HG03469 (cell line): ENCODE results near the gene CCL26.

ENCODE experiments used
- ATAC-seq: cut with Tn5 transposase; IDR thresholded peaks from one replicate; pipeline ENCODE4 v1.9.1; 2021; ENCODE audit warnings: mild to moderate bottlenecking, moderate library complexity, moderate number of reproducible peaks; ENCODE audit not compliant: unreplicated experiment

Gene CCL26, protein sequence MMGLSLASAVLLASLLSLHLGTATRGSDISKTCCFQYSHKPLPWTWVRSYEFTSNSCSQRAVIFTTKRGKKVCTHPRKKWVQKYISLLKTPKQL

DNA sequence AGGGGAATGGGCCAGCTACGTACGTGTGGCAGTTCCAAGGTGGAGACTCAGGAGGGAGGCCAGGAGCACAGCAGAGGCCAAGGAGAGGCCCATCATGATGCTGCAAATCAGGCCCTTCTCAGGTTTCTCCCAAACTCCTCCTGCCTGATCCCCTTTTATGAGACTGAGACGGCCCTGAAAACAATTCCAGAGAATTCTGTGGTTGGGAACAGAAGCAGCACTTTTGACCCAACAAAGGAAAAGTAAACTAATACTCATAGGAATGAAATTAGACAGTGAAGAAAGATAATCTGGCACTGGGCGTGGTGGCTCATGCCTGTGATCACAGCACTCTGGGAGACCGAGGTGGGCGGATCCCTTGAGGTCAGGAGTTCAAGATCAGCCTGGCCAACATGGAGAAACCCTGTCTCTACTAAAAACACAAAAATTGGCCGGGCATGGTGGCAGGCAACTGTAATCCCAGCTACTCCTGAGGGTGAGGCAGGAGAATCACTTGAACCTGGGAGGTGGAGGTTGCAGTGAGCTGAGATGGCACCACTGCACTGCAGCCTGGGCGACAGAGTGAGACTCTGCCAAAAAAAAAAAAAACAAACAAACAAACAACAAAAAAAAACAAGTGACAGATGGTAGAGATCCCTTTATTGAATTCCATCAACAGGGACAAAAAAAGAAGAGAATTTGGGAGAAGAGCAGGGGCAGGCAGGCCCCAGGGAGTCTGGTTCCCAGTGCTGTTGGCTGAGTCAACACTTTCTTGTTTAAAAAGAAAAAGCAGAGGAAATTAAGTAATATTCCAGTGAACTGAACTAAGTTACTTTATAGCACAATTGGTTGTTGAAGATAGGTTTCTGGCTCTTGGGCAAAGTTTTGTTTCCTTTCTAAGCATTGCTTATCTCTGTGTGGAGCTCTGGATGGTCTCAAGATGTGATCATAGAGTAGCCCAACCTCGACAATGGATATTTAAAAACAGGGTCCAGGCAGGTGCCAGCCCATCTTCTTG lies at the start of gene CCL26:
Gene CCL26, minus strand, starts transcription at position 131 of the 997 bp plus-strand sequence. Its CDS starts 35 bp downstream, at position 96.
- no peak for ATAC-seq

DNA sequence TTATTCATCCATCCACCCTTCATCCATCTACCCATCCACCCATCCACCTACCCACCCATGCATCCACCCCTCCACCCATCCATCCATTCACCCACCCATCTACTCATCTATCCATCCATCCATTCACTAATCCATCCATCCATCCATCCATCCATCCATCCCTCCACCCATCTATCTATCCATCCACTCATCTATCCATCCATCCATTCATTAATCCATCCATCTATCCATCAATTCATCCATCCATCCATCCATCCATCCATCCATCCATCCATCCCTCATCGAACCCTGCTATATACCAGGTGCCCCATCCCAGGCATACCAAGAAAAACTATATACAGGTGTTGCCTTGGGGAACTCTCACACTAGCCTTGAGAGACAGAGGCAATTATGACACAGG lies 48.7 kb upstream of the CCL26 start:
- ATAC-seq: no peak

DNA sequence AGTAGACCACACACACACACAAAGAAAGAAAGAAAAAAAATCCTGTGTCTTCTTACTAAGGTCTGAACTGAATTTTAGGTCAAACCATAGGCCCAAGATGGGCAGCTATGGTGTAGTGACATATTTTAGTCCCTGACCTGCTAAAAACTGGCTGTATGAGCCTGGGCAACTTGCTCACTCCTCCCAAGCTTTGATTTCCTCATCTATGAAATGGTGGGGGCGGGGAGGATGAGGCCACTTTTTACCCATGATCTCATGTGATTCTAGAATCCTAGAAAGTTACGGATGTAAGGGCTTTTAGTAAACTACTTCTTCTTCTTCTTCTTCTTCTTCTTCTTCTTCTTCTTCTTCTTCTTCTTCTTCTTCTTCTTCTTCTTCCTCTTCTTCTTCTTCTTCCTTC lies 47.7 kb upstream of the CCL26 start:
- ATAC-seq: no peak

DNA sequence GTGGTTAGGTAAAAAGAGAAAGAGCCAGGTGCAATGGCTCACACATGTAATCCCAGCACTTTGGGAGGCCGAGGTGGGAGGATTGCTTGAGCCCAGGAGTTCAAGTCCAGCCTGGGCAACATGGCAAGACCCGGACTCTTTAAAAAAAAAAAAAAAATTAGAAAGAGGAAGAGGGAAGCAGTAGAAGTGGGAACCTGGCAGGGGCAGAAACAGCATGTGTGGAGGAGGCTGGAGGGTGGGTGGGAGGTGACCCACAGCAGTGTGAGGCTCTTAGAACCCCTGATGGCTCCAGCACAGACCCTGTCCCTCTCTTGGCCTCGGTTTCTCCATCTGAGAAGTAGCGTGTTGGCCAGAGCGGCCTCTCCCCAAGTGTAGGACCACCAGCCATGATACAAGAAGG lies 46.5 kb upstream of the CCL26 start:
- ATAC-seq: no peak

DNA sequence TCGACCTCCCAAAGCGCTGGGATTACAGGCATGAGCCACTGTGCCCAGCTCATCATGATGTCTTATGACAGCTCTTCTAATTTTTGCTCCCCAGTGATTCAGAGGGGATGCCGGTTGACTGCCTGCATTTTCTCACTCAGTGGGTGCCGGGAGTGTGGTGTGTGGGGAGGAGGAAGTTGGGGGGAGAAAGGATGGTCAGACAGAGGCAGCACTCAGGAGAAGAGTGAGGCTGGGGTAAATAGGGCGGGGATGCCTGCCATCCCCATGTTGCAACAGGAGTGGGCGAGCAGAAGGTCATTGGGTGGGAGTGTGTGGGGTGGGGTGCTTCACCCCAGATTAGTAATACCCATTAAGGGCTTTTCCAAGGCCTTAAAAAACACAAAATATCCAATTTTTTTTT lies 45.1 kb upstream of the CCL26 start:
- no peak for ATAC-seq

DNA sequence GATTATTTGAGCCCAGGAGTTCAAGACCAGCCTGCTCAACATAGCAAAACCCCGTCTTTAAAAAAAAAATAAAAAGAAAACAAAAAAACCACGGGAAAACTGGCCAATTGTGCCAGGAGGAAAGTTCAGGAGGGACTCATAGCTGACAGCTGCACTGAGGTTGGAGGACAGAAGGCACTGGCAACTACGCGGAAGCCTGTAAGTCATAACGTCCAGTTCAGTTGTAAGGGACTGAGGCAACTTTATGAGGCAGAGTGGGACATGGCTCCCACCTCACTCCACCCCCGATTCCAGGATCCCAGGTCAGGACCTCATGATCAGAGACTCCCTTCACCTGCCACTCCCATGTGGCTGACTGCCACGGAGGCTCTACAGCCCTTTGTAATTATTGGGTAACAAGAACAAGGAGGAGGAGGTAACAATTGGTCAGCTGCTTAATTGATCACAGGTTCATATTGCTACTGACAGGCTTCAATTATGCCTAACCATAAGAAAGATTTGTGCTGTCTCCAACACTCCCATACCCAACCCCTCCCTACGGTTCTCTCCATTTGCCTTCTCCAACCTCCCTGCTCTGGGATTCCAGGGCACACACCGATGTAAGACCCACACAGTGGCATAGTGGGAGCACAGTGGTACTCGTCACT lies 43.5 kb upstream of the CCL26 start:
- no peak for ATAC-seq

DNA sequence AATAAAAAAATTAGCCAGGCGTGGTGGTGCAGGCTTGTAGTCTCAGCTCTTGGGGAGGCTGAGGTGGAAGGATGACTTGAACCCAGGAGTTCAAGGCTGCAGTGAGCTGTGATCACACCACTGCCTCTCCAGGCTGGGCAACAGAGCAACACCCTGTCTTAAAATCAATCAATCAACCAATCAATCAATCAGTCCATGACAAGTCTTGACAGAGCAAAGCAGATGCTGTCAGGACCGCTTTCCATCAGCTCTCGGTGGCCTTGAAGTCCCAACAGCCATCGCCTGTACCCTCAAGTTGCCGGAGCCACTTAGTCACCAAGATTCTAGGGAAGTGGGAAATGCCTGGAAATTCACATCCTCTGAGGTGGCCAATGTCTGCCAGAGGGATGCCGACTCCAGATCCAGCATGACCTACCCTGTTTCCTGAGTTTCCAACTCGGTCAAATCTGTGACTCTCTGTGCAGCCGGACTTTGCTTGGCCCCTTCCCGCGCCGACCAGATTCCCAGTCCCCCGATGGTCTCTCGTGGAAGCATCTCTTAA lies 42.5 kb upstream of the CCL26 start:
- ATAC-seq: no peak

DNA sequence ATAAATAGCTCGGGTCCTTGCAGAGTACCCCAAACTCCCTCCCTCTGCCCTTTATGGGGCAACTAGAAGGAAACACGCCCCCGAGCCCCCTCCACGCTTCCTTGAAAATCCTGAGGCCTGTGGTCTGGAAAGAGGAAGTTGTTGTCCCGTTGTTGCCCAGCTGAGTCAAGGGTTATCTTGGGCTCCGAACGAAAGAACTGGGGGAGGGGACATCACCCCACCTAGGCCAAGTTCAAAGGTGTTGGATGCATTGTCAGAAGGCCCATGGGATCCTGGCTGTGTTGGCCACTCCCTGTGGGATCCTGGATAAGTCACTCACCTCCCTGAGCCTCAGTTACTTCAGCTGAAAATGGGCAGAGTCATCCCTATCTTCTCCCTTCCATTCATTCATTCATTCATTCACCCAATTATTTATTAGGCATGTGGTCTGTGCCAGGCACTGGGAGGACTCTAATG lies 41.8 kb upstream of the CCL26 start, which contains the start of gene CCL24:
Gene CCL24, minus strand, starts transcription at position 26 of the 456 bp plus-strand sequence. CDS start 91 bp downstream, outside the sequence.
- ATAC-seq: no peak

DNA sequence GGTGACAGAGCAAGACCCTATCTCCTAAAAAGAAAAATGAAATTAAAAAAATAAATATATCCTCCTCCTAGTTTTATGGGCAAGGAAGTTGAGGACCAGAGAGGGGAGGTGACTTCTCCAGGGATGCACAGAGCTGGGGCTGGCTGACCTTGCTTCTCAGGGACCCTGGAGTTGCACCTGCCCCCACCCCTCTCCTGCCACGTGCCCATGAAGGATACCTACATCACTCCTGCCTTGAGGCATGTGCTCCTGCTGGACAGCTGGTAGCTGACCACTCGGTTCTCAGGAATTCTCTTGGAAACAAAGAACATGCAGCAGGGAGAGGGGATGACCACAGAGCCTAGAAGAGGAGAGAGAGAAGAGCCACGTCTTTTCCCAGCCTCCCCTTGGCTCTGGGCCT lies 41.1 kb upstream of the CCL26 start:
- ATAC-seq: no peak

DNA sequence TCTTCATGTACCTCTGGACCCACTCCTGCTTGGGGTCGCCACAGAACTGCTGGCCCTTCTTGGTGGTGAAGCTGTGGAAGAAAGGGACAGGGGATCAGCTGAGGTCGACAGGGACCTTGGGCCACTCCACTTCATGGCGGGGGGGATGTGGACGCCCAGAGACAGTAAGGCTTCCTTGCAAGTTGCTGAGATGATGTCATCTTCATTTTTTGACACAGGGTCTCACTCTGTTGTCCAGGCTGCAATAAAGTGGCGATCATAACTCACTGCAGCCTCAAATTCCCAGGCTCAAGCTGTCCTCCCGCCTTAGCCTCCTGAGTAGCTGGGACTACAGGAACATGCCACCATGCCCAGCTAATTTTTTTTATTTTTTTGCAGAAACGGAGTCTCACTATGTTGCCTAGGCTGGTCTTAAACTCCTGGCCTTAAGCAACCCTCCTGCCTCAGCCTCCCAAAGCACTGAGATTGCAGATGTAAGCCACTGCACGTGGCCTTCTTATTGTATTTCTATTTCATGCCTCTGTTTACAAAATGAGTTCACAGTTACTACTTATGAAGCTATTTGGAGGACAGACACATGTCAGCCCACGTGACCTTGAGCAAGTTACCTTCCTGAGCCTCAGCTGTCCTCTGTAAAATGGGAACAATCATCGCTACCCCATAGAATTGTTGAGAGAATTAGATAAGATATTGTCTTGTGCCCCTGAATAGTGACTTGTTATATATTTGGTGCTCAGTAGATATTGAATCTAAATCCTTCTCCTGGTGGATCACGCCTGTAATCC lies 40.1 kb upstream of the CCL26 start:
- no peak for ATAC-seq

DNA sequence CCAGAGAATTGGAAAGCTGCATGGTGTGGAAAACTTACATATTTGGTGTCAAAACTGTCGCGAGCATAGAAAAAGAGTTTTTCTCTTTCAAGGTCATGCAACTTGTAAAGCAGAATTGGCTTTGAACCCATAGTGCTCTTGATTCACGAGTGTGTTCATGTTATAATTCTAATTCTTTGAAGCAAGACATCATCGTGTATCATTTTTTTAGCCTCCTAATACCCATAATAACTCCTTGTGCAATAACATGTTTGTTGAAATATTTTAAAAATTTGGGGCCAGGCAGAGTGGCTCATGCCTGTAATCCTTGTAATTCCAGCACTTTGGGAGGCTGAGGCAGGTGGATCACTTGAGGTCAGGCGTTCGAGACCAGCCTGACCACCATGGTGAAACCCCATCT lies 37.4 kb upstream of the CCL26 start:
- no peak for ATAC-seq

DNA sequence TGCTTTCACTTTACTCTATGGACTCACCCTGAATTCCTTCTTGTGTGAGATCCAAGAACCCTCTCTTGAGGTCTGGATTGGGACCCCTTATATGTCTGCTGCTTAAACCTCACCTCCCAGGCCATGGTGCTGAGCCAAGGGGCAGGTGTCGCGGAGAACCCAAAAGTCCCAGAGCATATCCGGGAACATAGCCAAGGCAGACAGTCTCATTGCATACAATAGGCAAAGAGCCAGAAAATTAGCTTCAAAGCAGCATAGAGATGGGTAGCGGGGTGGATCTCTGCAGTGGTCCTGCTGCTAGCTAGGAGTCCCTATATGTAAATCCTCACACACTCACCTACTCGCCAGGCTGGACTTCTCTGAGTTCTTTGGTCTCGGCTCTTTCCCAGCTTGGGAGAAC lies 36.1 kb upstream of the CCL26 start:
- no peak for ATAC-seq

DNA sequence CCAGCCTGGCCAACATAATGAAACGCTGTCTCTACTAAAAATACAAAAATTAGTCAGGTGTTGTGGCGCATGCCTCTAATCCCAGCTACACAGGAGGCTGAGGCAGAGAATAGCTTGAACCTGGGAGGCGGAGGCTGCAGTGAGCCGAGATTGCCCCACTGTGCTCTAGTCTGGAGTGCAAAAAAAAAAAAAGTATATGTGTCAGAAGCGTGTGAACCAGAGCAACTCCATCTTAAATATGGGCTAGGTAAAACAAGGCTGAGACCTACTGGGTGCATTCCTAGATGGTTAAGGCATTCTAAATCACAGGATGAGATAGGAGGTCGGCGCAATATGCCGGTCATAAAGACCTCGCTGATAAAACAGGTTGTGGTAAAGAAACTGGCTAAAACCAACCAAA lies 35.4 kb upstream of the CCL26 start:
- ATAC-seq: no peak

DNA sequence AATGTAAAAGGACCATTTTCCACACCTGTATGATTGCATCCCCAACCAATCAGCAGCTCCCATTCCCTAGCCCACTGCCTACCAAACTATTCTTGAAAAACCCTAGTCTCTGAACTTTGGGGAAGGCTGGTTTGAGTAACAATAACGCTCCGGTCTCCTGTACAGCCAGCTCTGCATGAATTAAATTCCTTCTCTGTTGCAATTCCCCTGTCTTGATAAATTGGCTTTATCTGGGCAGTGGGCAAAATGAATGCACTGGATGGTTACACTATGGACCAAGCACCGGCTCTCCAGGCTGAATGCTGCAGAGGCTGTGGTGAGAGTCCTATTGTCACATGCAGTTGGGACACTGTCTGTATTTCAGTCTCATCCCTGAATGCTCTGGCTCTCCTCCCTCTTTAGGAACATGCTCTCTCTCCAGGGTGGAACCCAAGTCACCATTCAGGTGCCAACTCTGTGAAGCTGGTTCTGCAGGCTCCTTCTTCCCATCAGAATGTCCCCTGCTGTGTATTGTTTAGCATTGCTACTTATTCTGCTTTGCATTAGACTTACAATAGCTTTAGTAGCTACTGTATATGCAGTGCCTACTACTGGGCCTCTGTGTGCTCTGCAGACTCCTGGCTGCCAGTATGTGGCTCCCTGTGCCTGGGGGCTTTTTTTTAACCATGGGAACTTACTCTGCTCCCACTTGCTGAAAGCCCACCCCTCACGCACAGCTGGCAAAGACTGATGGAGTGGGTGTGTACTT lies 34.7 kb upstream of the CCL26 start:
- no peak for ATAC-seq

DNA sequence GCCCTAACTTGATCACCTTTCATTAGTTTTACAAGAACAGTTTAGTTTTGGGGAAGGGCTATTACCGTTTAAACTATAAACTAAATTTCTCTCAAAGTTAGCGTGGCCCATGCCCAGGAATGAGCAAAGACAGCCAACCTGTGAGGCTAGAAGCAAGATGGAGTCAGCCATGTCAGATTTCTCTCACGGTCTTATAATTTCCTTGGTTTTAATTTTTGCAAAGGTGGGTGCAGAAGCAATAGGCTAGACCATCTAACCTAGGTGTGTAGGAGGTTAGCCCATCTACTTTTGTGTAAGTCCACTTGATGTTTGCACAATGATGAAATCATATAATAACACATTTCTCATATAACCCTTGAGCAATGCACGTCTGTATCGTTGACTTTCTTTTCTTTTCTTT lies 32.7 kb upstream of the CCL26 start:
- ATAC-seq: no peak

DNA sequence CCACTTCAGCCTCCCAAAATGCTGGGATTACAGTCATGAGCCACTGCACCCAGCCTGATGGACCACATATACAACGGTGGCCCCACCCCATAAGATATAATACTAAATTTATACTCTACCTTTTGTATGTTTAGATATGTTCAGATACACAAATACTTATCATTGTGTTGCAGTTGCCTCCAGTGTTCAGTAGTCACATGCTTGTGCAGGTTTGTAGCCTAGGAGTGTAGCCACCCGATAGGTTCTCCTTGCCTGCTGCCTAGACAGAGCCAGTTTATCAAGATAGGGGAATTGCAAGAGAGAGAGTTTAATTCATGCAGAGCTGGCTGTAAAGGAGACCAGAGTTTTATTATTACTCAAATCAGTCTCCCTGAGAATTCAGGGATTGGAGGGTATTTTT lies 32.0 kb upstream of the CCL26 start:
- no peak for ATAC-seq

DNA sequence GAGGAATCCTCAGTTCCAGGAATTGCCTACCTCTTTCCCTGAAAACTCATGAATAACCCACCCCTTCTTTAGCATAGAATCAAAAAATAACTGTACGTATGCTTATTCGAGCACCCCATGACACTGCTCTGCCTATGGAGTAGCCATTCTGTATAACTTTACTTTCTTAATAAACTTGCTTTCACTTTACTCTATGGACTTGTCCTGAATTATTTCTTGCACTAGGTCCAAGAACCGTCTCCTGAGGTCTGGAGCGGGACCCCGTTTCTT lies 30.5 kb upstream of the CCL26 start:
- no peak for ATAC-seq

DNA sequence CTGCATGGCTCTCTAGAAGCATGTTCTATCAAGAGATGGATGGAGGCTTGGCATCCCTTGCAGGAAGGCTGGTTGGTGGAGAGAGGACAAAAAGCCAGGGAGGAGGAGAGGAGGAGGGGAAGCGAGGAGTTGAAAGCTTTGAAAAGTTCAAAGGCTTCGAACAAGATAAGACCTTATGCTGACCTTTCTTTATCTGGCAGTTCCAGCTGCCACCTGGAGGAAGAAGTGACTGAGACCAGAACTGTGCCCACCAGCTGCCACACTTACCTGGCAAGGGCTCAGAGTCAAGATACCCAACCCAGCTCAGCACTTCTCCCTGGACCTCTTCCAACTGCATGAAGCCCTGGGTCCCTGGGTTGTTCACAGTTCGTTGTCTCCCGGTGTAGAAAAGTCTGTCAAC lies 26.8 kb upstream of the CCL26 start:
- ATAC-seq: no peak

DNA sequence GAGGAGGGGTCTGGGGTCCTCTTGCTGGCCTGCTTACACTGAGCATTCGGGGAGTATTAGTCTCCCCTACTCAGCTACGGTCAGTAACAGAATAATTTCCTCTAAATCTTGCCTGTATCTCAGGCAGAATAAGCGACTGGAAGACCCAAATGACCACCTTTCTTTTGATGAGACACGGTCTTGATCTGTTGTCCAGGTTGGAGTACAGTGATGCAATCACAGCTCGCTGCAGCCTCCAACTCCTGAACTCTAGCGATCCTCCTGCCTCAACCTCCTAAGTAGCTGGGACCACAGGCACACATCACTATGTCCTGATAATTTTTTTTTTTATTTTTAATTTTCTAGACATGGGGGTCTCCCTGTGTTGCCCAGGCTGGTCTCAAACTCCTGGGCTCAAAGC lies 24.4 kb upstream of the CCL26 start:
- ATAC-seq: no peak

DNA sequence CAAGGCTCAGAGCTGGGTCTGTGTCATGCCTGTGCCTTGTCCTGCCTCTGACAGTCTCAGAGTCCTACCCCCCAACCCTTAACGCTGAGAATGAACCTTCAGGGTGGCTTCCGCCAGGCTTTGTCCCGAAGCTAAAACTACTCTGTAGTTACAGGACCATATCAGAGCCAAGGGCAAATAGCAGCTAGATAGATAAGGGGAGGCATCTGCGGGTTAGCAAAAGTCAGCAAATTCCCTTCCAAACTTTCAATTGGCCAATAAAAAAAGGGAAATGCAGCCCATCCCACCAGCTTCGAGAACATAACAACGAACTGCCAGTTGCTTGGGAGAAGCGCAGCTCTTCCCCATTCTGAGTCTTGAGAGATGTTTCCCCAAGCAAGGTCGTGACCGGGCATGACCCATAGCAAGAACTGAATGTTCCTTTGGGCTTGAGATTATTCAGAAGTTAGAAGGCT lies 23.8 kb upstream of the CCL26 start:
- ATAC-seq: no peak
